HG03571 (cell line): ENCODE data around the gene OR4S1.
"Not testable (repeated sequence)": the region's sequence is repeated elsewhere in the genome, so short reads cannot be mapped to it uniquely, and the experiment has no call there.

Experiments used
- ATAC-seq: cut with Tn5 transposase; IDR thresholded peaks from one replicate; pipeline ENCODE4 v1.9.1; 2021; ENCODE audit not compliant: unreplicated experiment

Gene OR4S1

GRCh38 chr11:48305923-48306322 is at the start of gene OR4S1:
TSS of gene OR4S1 (plus strand) at chr11:48306223. CDS start at chr11:48306223, 0 bp downstream.
- ATAC-seq: no peak

- no peak for ATAC-seq
Observed at GRCh38 chr11:48261600-48261999, 44.4 kb upstream of the OR4S1 start.

- no peak for ATAC-seq
Observed at GRCh38 chr11:48263423-48263911, 42.6 kb upstream of the OR4S1 start, which contains the start of gene OR4X1. TSS of gene OR4X1 (plus strand) at chr11:48263861. CDS start at chr11:48263861, 0 bp downstream.

- no peak for ATAC-seq
Observed at GRCh38 chr11:48270621-48271020, 35.4 kb upstream of the OR4S1 start.

GRCh38 chr11:48272606-48273005 is 33.4 kb upstream of the OR4S1 start:
- no peak for ATAC-seq

- no peak for ATAC-seq
Observed at GRCh38 chr11:48307760-48308386, 1.9 kb downstream of the OR4S1 start.

- not testable (repeated sequence) for ATAC-seq
Observed at GRCh38 chr11:48313590-48313989, 7.6 kb downstream of the OR4S1 start.

GRCh38 chr11:48319813-48320212 is 13.8 kb downstream of the OR4S1 start:
- ATAC-seq: not testable (repeated sequence)

GRCh38 chr11:48324620-48325019 is 18.6 kb downstream of the OR4S1 start, which contains the start of gene OR4C3:
TSS of gene OR4C3 (plus strand) at chr11:48324920. CDS start at chr11:48325022, 102 bp downstream.
- not testable (repeated sequence) for ATAC-seq

- ATAC-seq: no peak
Observed at GRCh38 chr11:48341466-48341865, 35.4 kb downstream of the OR4S1 start.

- not testable (repeated sequence) for ATAC-seq
Observed at GRCh38 chr11:48342505-48342904, 36.5 kb downstream of the OR4S1 start.

- not testable (repeated sequence) for ATAC-seq
Observed at GRCh38 chr11:48346286-48346685, 40.3 kb downstream of the OR4S1 start.

GRCh38 chr11:48354013-48354412 is 48.0 kb downstream of the OR4S1 start:
- ATAC-seq: no peak

GRCh38 chr11:48354677-48355076 is 48.7 kb downstream of the OR4S1 start:
- ATAC-seq: no peak
